Skeletal muscle satellite cell (primary cell): Measurements from ENCODE around the gene ANKRD61.
"Not testable (repeated sequence)": the region's sequence is repeated elsewhere in the genome, so short reads cannot be mapped to it uniquely, and the experiment has no call there.

ENCODE experiments used
- H3K27me3 ChIP-seq: 2 replicates; pipeline ENCODE4 v1.7.0; 2013; ENCODE audit warnings: low read length; ENCODE audit not compliant: control insufficient read depth, insufficient read depth
- H3K36me3 ChIP-seq: 2 replicates; pipeline ENCODE4 v1.7.0; 2013; ENCODE audit warnings: mild to moderate bottlenecking, control low read depth, low read length; ENCODE audit not compliant: insufficient read depth
- H3K4me1 ChIP-seq: 2 replicates; pipeline ENCODE4 v1.7.0; 2013; ENCODE audit warnings: low read length; ENCODE audit not compliant: control insufficient read depth, insufficient read depth
- H3K4me2 ChIP-seq: 2 replicates; pipeline ENCODE4 v1.7.0; 2013; ENCODE audit warnings: mild to moderate bottlenecking, low read length
- H3K4me3 ChIP-seq: 2 replicates; pipeline ENCODE4 v1.7.0; 2013; ENCODE audit warnings: low read length
- H3K9ac ChIP-seq: 2 replicates; pipeline ENCODE4 v1.7.0; 2013; ENCODE audit warnings: mild to moderate bottlenecking, low read depth, low read length, moderate library complexity
- H3K9me3 ChIP-seq: replicated peaks from 2 replicates; pipeline ENCODE4 v1.7.0; 2013; ENCODE audit warnings: mild to moderate bottlenecking, control low read depth, low read length

ANKRD61 gene

GRCh38 chr7:6035165-6035564, 4.0 kb downstream of the ANKRD61 start:
- Histone ChIP-seq H3K27me3 (no peaks in the 10 kb centered on the region), H3K36me3 (peaks cover 47% of the 10 kb centered on the region), H3K9ac (no peak overlapping the region)

GRCh38 chr7:6035686-6036085, 4.5 kb downstream of the ANKRD61 start:
- Histone ChIP-seq H3K4me2 (no peak overlapping the region), H3K27me3 (no peaks in the 10 kb centered on the region), H3K36me3 (peaks cover 51% of the 10 kb centered on the region), H3K9ac (no peak overlapping the region), H3K4me3 (no peak overlapping the region), H3K4me1 (no peaks in the 10 kb centered on the region), H3K9me3 (no peaks in the 10 kb centered on the region)

More at GRCh38 chr7:6035165-6035564, 4.0 kb downstream of the ANKRD61 start:
- no peak overlapping the region for H3K4me3 ChIP-seq
- H3K4me2 ChIP-seq = no peak overlapping the region
- no peaks in the 10 kb centered on the region for H3K9me3 ChIP-seq
- H3K4me1 ChIP-seq = no peaks in the 10 kb centered on the region

GRCh38 chr7:6049780-6050179, 18.6 kb downstream of the ANKRD61 start:
- no peaks in the 10 kb centered on the region for H3K4me1 ChIP-seq
- H3K4me3 ChIP-seq = no peak overlapping the region
- H3K36me3 ChIP-seq = peaks cover 43% of the 10 kb centered on the region
- no peak overlapping the region for H3K9ac ChIP-seq
- no peak overlapping the region for H3K4me2 ChIP-seq
- H3K27me3 ChIP-seq = no peaks in the 10 kb centered on the region
- H3K9me3 ChIP-seq = no peaks in the 10 kb centered on the region

GRCh38 chr7:6051185-6051584, 20.0 kb downstream of the ANKRD61 start:
- H3K9me3 ChIP-seq, H3K4me1 ChIP-seq, H3K27me3 ChIP-seq, H3K4me2 ChIP-seq, H3K4me3 ChIP-seq, H3K9ac ChIP-seq: not testable (repeated sequence)
- H3K36me3 ChIP-seq = peaks cover 32% of the 10 kb centered on the region

- Histone ChIP-seq H3K9ac (no peak overlapping the region), H3K4me1 (peaks cover 20% of the 10 kb centered on the region), H3K4me3 (no peak overlapping the region), H3K4me2 (peak overlapping the region; percentile 98), H3K36me3 (peaks cover 15% of the 10 kb centered on the region), H3K27me3 (no peaks in the 10 kb centered on the region), H3K9me3 (no peaks in the 10 kb centered on the region)
These were observed 25.4 kb downstream of the ANKRD61 start for GRCh38 chr7:6056616-6057015.

GRCh38 chr7:6057316-6058129, 26.3 kb downstream of the ANKRD61 start:
- peak overlapping the region; percentile 95 for H3K9ac ChIP-seq
- peak overlapping the region; percentile 100 for H3K4me3 ChIP-seq
- H3K27me3 ChIP-seq = no peaks in the 10 kb centered on the region
- peaks cover 10% of the 10 kb centered on the region for H3K36me3 ChIP-seq
- H3K4me2 ChIP-seq = peak overlapping the region; percentile 98
- H3K4me1 ChIP-seq = peaks cover 20% of the 10 kb centered on the region
- no peaks in the 10 kb centered on the region for H3K9me3 ChIP-seq

GRCh38 chr7:6059941-6060340, 28.8 kb downstream of the ANKRD61 start:
- H3K4me3 ChIP-seq, H3K9ac ChIP-seq, H3K4me2 ChIP-seq, H3K27me3 ChIP-seq, H3K36me3 ChIP-seq, H3K9me3 ChIP-seq: not testable (repeated sequence)
- peaks cover 20% of the 10 kb centered on the region for H3K4me1 ChIP-seq

GRCh38 chr7:6071406-6071805, 40.2 kb downstream of the ANKRD61 start:
- H3K4me1 ChIP-seq = no peaks in the 10 kb centered on the region
- H3K9me3 ChIP-seq = no peaks in the 10 kb centered on the region

GRCh38 chr7:6074612-6075380, 43.6 kb downstream of the ANKRD61 start:
- Histone ChIP-seq H3K4me3 (no peak overlapping the region), H3K4me1 (peaks cover 6% of the 10 kb centered on the region), H3K36me3 (no peaks in the 10 kb centered on the region), H3K9ac (no peak overlapping the region), H3K27me3 (no peaks in the 10 kb centered on the region), H3K9me3 (no peaks in the 10 kb centered on the region), H3K4me2 (no peak overlapping the region)

More at GRCh38 chr7:6071406-6071805, 40.2 kb downstream of the ANKRD61 start:
- Histone ChIP-seq H3K9ac (no peak overlapping the region), H3K27me3 (no peaks in the 10 kb centered on the region), H3K4me2 (no peak overlapping the region), H3K36me3 (no peaks in the 10 kb centered on the region), H3K4me3 (no peak overlapping the region)

GRCh38 chr7:6078548-6078947, 47.4 kb downstream of the ANKRD61 start:
- H3K27me3 ChIP-seq = no peaks in the 10 kb centered on the region
- H3K9me3 ChIP-seq = no peaks in the 10 kb centered on the region
- H3K9ac ChIP-seq = no peak overlapping the region
- peaks cover 6% of the 10 kb centered on the region for H3K4me1 ChIP-seq
- H3K36me3 ChIP-seq = no peaks in the 10 kb centered on the region
- no peak overlapping the region for H3K4me2 ChIP-seq
- no peak overlapping the region for H3K4me3 ChIP-seq

- not testable (repeated sequence) for H3K36me3 ChIP-seq, H3K4me2 ChIP-seq, H3K9ac ChIP-seq, H3K4me1 ChIP-seq, H3K27me3 ChIP-seq, H3K9me3 ChIP-seq, H3K4me3 ChIP-seq
These were observed 51.9 kb downstream of the ANKRD61 start for GRCh38 chr7:6083047-6083446.
